K562 (cell line): Measurements from ENCODE around the gene CASP7. TPM values are rescaled to one million over a fixed set of nuclear protein-coding genes. Genes with fewer than 3 reads are reported as not detected.

Source experiments
- ESRRB ChIP-seq: fragments of 250-450 bp; sonication (Bioruptor Pico); IDR thresholded peaks from 2 replicates; pipeline ENCODE4 v1.5.0; 2020; ENCODE audit warnings: mild to moderate bottlenecking, moderate library complexity, borderline replicate concordance
- FOXK2 ChIP-seq, 2 experiments: fragments of 450-650 bp; IDR thresholded peaks in 1 of 2; conservative IDR thresholded peaks in 1 of 2; 2 replicates each; pipeline ENCODE4 v1.6.1; 2016; ENCODE audit warnings: low read depth in 2 of 2, mild to moderate bottlenecking in 1 of 2
- PPARD ChIP-seq: fragments of 250-450 bp; sonication (Bioruptor Pico); IDR thresholded peaks from 2 replicates; pipeline ENCODE4 v1.8.0; 2022; ENCODE audit warnings: inconsistent platforms, mild to moderate bottlenecking, moderate library complexity
- ZNF41 ChIP-seq: fragments of 250-450 bp; sonication (Bioruptor Pico); conservative IDR thresholded peaks from 2 replicates; pipeline ENCODE4 v1.4.0; 2020; ENCODE audit warnings: mild to moderate bottlenecking
- polyA plus RNA-seq, 8 experiments: library from polyadenylated mRNA; depleted of rRNA in 4 of 8; stranded (reverse) in 5 of 8; unstranded in 3 of 8; fragments of >200 nt; fragmentation: Nextera tagmentation in 2 of 8; fragmentation: Illumina TruSeq in 1 of 8; extraction: Ambion mirVana in 2 of 8; extraction: Trizol in 1 of 8; gene quantifications; 2 replicates each; pipeline versions ENCODE4 v1.2.1 to v1.2.3, GENCODE V29; 2011 to 2014; ENCODE audit warnings: inconsistent platforms in 1 of 8, missing spikeins in 1 of 8
- total RNA-seq, 7 experiments: library from RNA; depleted of rRNA in 6 of 7; stranded (reverse); fragments of >200 nt in 6 of 7; fragmentation: Illumina TruSeq in 2 of 7; extraction: Trizol in 2 of 7; gene quantifications; 2 replicates each; pipeline versions ENCODE4 v1.2.1 to v1.2.3, GENCODE V29; 2011 to 2021; ENCODE audit warnings: low replicate concordance in 1 of 7
- TF ChIP-seq, protein P1 (sequence below), 2 experiments: fragments of 450-650 bp; formaldehyde crosslinking in 1 of 2; IDR thresholded peaks; 2 replicates each; pipeline versions ENCODE4 v1.4.0 to v1.6.1; 2014 to 2020; ENCODE audit warnings: mild to moderate bottlenecking in 2 of 2, borderline replicate concordance in 1 of 2, low read depth in 1 of 2
- TF ChIP-seq, protein P2 (sequence below): sonication (generic); formaldehyde crosslinking; IDR thresholded peaks from 2 replicates; pipeline ENCODE4 v1.8.0; 2022; ENCODE audit warnings: missing genetic modification reagents, mild to moderate bottlenecking, moderate library complexity, borderline replicate concordance
- TF ChIP-seq, protein P3 (sequence below): fragments of 250-450 bp; sonication (Bioruptor Pico); IDR thresholded peaks from 2 replicates; pipeline ENCODE4 v1.8.0; 2021; ENCODE audit warnings: moderate library complexity, mild to moderate bottlenecking, inconsistent platforms
- TF ChIP-seq, protein P4 (sequence below), 2 experiments: IDR thresholded peaks; 2 replicates each; pipeline ENCODE4 v1.6.1; 2011; ENCODE audit warnings: borderline replicate concordance in 1 of 2, control low read depth in 1 of 2, low read depth in 1 of 2, low read length in 1 of 2, mild to moderate bottlenecking in 1 of 2, mixed read lengths in 1 of 2, moderate library complexity in 1 of 2; ENCODE audit not compliant: insufficient read depth in 1 of 2, insufficient read length in 1 of 2, poor library complexity in 1 of 2, severe bottlenecking in 1 of 2; ENCODE audit errors: extremely low read depth in 1 of 2
- TF ChIP-seq, protein P5 (sequence below): fragments of 250-450 bp; sonication (Bioruptor Pico); IDR thresholded peaks from 2 replicates; pipeline ENCODE4 v1.4.0; 2020; ENCODE audit warnings: mild to moderate bottlenecking, moderate library complexity, borderline replicate concordance

Gene CASP7
- total and polyA plus RNA-seq, 9 of the 15 experiments (the other 6 are each of a cell fraction or from before 2014, with no cell fraction given): 2.2 to 23.3 (median 9.0) TPM

DNA sequence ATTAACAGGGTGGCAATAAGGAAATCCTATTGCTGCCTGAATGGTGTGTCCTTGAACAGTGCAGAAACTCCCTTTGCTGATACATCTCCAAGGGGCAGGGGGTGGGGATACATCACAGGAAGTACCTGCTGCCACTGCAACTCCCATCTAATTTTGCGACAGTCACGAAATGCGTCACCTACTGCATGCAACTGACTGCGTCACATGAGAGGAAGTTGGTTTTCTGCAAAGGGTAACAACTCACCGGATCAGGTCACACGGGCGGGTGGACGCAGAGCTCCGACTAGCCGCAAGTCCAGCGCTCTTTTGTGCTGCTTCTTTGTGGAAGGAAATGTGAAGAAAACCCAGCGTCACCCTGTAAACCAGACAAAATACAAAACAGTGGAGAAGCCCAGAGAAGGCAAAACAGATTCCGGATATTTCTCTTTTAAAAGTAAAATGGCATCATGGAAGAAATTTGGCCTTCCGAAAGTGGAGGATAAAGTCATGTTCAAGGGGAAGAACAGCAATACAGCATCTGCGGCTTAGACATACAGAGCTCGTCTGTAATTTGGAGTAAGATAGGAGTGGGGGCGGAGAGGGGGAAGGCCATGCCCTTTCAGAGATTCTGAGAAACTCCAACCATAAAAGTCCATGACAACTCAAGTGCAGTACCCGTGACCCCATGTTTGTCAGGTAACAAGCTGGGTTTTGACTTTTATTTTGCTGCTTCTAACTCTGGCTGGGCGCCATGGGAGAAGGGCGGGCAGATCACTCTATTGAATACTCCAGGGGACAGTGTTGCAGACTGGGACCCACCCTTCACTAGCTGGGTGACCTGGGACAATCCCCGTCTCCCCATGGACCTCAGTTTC is 39.5 kb downstream of the CASP7 start (continued):
- TF ChIP-seq, protein P1, sequence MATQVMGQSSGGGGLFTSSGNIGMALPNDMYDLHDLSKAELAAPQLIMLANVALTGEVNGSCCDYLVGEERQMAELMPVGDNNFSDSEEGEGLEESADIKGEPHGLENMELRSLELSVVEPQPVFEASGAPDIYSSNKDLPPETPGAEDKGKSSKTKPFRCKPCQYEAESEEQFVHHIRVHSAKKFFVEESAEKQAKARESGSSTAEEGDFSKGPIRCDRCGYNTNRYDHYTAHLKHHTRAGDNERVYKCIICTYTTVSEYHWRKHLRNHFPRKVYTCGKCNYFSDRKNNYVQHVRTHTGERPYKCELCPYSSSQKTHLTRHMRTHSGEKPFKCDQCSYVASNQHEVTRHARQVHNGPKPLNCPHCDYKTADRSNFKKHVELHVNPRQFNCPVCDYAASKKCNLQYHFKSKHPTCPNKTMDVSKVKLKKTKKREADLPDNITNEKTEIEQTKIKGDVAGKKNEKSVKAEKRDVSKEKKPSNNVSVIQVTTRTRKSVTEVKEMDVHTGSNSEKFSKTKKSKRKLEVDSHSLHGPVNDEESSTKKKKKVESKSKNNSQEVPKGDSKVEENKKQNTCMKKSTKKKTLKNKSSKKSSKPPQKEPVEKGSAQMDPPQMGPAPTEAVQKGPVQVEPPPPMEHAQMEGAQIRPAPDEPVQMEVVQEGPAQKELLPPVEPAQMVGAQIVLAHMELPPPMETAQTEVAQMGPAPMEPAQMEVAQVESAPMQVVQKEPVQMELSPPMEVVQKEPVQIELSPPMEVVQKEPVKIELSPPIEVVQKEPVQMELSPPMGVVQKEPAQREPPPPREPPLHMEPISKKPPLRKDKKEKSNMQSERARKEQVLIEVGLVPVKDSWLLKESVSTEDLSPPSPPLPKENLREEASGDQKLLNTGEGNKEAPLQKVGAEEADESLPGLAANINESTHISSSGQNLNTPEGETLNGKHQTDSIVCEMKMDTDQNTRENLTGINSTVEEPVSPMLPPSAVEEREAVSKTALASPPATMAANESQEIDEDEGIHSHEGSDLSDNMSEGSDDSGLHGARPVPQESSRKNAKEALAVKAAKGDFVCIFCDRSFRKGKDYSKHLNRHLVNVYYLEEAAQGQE (IDR thresholded peaks at IDR 0.05; ENCODE audit: borderline replicate concordance): no peak
- TF ChIP-seq, protein P1 (CRISPR knock-in tag; IDR thresholded peaks at IDR 0.05; ENCODE audit: low read depth): no peak
- TF ChIP-seq, protein P2, sequence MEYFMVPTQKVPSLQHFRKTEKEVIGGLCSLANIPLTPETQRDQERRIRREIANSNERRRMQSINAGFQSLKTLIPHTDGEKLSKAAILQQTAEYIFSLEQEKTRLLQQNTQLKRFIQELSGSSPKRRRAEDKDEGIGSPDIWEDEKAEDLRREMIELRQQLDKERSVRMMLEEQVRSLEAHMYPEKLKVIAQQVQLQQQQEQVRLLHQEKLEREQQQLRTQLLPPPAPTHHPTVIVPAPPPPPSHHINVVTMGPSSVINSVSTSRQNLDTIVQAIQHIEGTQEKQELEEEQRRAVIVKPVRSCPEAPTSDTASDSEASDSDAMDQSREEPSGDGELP (CRISPR knock-in tag): 0 out of 2 replicates have a peak, but pooled peaks have one; percentile 18
- no peak for TF ChIP-seq FOXK2 (conservative IDR thresholded peaks at IDR 0.05 in 1 of 2, IDR thresholded peaks at IDR 0.05 in 1 of 2; ENCODE audit: low read depth in 2 of 2)
- TF ChIP-seq, protein P3, sequence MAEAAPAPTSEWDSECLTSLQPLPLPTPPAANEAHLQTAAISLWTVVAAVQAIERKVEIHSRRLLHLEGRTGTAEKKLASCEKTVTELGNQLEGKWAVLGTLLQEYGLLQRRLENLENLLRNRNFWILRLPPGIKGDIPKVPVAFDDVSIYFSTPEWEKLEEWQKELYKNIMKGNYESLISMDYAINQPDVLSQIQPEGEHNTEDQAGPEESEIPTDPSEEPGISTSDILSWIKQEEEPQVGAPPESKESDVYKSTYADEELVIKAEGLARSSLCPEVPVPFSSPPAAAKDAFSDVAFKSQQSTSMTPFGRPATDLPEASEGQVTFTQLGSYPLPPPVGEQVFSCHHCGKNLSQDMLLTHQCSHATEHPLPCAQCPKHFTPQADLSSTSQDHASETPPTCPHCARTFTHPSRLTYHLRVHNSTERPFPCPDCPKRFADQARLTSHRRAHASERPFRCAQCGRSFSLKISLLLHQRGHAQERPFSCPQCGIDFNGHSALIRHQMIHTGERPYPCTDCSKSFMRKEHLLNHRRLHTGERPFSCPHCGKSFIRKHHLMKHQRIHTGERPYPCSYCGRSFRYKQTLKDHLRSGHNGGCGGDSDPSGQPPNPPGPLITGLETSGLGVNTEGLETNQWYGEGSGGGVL (CRISPR knock-in tag): no peak
- TF ChIP-seq, protein P4, sequence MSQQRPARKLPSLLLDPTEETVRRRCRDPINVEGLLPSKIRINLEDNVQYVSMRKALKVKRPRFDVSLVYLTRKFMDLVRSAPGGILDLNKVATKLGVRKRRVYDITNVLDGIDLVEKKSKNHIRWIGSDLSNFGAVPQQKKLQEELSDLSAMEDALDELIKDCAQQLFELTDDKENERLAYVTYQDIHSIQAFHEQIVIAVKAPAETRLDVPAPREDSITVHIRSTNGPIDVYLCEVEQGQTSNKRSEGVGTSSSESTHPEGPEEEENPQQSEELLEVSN (IDR thresholded peaks at IDR 0.05; ENCODE audit: borderline replicate concordance in 1 of 2, extremely low read depth in 1 of 2, insufficient read depth in 1 of 2, insufficient read length in 1 of 2, low read depth in 1 of 2, low read length in 1 of 2, poor library complexity in 1 of 2, severe bottlenecking in 1 of 2): no peak
- TF ChIP-seq, protein P5, sequence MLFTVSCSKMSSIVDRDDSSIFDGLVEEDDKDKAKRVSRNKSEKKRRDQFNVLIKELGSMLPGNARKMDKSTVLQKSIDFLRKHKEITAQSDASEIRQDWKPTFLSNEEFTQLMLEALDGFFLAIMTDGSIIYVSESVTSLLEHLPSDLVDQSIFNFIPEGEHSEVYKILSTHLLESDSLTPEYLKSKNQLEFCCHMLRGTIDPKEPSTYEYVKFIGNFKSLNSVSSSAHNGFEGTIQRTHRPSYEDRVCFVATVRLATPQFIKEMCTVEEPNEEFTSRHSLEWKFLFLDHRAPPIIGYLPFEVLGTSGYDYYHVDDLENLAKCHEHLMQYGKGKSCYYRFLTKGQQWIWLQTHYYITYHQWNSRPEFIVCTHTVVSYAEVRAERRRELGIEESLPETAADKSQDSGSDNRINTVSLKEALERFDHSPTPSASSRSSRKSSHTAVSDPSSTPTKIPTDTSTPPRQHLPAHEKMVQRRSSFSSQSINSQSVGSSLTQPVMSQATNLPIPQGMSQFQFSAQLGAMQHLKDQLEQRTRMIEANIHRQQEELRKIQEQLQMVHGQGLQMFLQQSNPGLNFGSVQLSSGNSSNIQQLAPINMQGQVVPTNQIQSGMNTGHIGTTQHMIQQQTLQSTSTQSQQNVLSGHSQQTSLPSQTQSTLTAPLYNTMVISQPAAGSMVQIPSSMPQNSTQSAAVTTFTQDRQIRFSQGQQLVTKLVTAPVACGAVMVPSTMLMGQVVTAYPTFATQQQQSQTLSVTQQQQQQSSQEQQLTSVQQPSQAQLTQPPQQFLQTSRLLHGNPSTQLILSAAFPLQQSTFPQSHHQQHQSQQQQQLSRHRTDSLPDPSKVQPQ (CRISPR knock-in tag): no peak
- TF ChIP-seq ZNF41 (CRISPR knock-in tag): no peak
- TF ChIP-seq PPARD (CRISPR knock-in tag): no peak
- no peak for TF ChIP-seq ESRRB (CRISPR knock-in tag)
